ENCODE results near the gene RHBDD1. TPM values are rescaled to one million over a fixed set of nuclear protein-coding genes. Genes with fewer than 3 reads are reported as not detected.

The RHBDD1 gene
- total RNA-seq, 3 donors from 2014 or later: 17.9 to 46.2 (median 20.0) TPM

DNA sequence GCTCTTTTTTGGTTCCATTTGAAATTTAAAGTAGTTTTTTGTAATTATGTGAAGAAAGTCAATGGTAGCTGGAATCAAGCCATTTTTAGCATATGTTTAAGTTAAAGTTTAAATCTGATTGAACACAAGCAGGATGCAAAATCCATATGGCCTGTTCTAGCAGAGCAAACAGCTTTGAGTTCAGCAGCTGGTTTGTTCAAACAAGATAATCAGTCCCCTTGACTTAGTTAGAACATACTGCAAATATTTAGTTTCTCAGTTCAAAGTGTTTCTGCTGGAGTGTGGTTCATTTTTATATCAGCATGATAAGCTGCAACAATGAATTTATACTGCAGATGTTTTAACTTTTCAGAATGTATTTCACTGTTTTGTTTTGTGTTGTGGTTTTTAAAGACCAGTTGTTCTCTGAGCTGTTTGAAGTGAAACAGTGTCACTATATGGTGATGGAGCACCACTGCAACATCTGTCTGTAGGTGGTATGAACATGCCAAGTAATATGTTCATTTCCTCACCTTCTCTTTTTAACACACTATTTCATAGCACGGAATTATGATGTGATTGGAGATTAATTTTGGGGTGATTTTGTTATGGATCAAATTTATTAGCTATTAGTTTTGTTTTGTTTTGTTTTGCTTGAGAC is 202.8 kb downstream of the RHBDD1 start:
- Histone ChIP-seq H3K27ac (no peak overlapping the region), H3K4me1 (no peaks in the 10 kb centered on the region), H3K9me3 (no peaks in the 10 kb centered on the region), H3K27me3 (no peaks in the 10 kb centered on the region), H3K36me3 (no peaks in the 10 kb centered on the region), H3K4me3 (no peak overlapping the region)
- TF ChIP-seq, protein P1, sequence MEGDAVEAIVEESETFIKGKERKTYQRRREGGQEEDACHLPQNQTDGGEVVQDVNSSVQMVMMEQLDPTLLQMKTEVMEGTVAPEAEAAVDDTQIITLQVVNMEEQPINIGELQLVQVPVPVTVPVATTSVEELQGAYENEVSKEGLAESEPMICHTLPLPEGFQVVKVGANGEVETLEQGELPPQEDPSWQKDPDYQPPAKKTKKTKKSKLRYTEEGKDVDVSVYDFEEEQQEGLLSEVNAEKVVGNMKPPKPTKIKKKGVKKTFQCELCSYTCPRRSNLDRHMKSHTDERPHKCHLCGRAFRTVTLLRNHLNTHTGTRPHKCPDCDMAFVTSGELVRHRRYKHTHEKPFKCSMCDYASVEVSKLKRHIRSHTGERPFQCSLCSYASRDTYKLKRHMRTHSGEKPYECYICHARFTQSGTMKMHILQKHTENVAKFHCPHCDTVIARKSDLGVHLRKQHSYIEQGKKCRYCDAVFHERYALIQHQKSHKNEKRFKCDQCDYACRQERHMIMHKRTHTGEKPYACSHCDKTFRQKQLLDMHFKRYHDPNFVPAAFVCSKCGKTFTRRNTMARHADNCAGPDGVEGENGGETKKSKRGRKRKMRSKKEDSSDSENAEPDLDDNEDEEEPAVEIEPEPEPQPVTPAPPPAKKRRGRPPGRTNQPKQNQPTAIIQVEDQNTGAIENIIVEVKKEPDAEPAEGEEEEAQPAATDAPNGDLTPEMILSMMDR (IDR thresholded peaks at IDR 0.05): no peak
- TF ChIP-seq POLR2A (IDR thresholded peaks at IDR 0.05): no peak
- no peak for TF ChIP-seq POLR2AphosphoS5 (IDR thresholded peaks at IDR 0.05)
- DNase-seq (ENCODE audit: low spot score in 2 of 2): no peak
- intact Hi-C loops (cut with DNase I; ENCODE audit: low total_unique reads): no loop called here

DNA sequence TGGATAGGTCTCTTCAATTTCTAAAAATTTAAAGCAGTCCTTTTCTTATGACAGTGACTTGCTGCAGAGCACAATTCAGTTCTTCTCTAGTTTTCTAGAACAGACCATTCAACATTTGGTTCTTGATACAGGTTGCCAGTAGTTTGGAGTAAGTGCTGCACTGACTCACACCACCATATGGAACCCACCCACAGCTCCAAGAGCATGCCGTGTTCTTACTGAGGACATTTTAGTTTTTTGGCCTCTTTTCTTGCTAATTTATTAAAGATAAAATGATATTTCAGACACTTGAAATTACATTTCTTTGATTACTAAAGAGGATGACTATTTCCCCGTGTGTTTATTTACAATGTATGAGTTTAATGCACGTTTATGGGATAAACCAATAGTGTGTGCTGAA is 208.1 kb downstream of the RHBDD1 start:
- no peaks in the 10 kb centered on the region for H3K4me1 ChIP-seq
- no peaks in the 10 kb centered on the region for H3K27me3 ChIP-seq
- TF ChIP-seq POLR2A (IDR thresholded peaks at IDR 0.05) (no peak), POLR2AphosphoS5 (IDR thresholded peaks at IDR 0.05) (no peak)
- no peaks in the 10 kb centered on the region for H3K36me3 ChIP-seq
- H3K4me3 ChIP-seq: no peak overlapping the region
- DNase-seq (ENCODE audit: low spot score in 2 of 2): no peak
- H3K27ac ChIP-seq: no peak overlapping the region
- intact Hi-C loops (cut with DNase I; ENCODE audit: low total_unique reads): no loop called here
- no peaks in the 10 kb centered on the region for H3K9me3 ChIP-seq

Other genes with a start within 250 kb of the RHBDD1 start
- gene IRS1, start 36.2 kb upstream of the RHBDD1 start, total RNA-seq: 10 to 100 TPM; 18.4 to 48.3 (median 22.3) TPM

All from breast epithelium (tissue), 4 donors.